HEK293 (cell line): ENCODE results near the gene PRRT1B.

ENCODE experiments used
- AEBP2 ChIP-seq: fragments of 450-650 bp; formaldehyde crosslinking; IDR thresholded peaks from 2 replicates; pipeline ENCODE4 v1.5.1; 2016; ENCODE audit warnings: missing biosample characterization, missing genetic modification characterization, borderline replicate concordance
- BCL11B ChIP-seq: fragments of 450-650 bp; formaldehyde crosslinking; IDR thresholded peaks from 2 replicates; pipeline ENCODE4 v1.5.1; 2016; ENCODE audit warnings: low read depth, missing biosample characterization, missing genetic modification characterization
- GFI1B ChIP-seq: fragments of 450-650 bp; formaldehyde crosslinking; IDR thresholded peaks from 2 replicates; pipeline ENCODE4 v1.5.1; 2016; ENCODE audit warnings: missing biosample characterization, missing genetic modification characterization
- GLIS2 ChIP-seq: fragments of 450-650 bp; formaldehyde crosslinking; IDR thresholded peaks from 2 replicates; pipeline ENCODE4 v1.5.1; 2016; ENCODE audit warnings: missing biosample characterization, missing genetic modification characterization
- IKZF3 ChIP-seq: fragments of 450-650 bp; IDR thresholded peaks from 2 replicates; pipeline ENCODE4 v1.5.0; 2018; ENCODE audit warnings: missing biosample characterization, mild to moderate bottlenecking, missing genetic modification characterization, moderate library complexity
- SALL2 ChIP-seq: fragments of 450-650 bp; formaldehyde crosslinking; IDR thresholded peaks from 2 replicates; pipeline ENCODE4 v1.5.0; 2017; ENCODE audit warnings: missing biosample characterization, mild to moderate bottlenecking, missing genetic modification characterization, borderline replicate concordance
- SP2 ChIP-seq: fragments of 450-650 bp; formaldehyde crosslinking; IDR thresholded peaks from 2 replicates; pipeline ENCODE4 v1.5.1; 2016; ENCODE audit warnings: missing biosample characterization, missing genetic modification characterization
- WT1 ChIP-seq: fragments of 450-650 bp; formaldehyde crosslinking; IDR thresholded peaks from 2 replicates; pipeline ENCODE4 v1.5.1; 2016; ENCODE audit warnings: missing biosample characterization, missing genetic modification characterization
- ZBTB21 ChIP-seq: fragments of 450-650 bp; formaldehyde crosslinking; IDR thresholded peaks from 2 replicates; pipeline ENCODE4 v1.5.1; 2017; ENCODE audit warnings: missing biosample characterization, missing genetic modification characterization
- ZFP3 ChIP-seq: fragments of 450-650 bp; formaldehyde crosslinking; IDR thresholded peaks from 2 replicates; pipeline ENCODE4 v1.5.1; 2016; ENCODE audit warnings: low read depth, missing biosample characterization, missing genetic modification characterization
- ZFP41 ChIP-seq: fragments of 450-650 bp; formaldehyde crosslinking; IDR thresholded peaks from 2 replicates; pipeline ENCODE4 v1.5.1; 2016; ENCODE audit warnings: missing biosample characterization, missing genetic modification characterization, borderline replicate concordance
- ZIC2 ChIP-seq: fragments of 450-650 bp; formaldehyde crosslinking; IDR thresholded peaks from 2 replicates; pipeline ENCODE4 v1.5.1; 2016; ENCODE audit warnings: missing biosample characterization, missing genetic modification characterization
- ZNF112 ChIP-seq: fragments of 450-650 bp; formaldehyde crosslinking; IDR thresholded peaks from 2 replicates; pipeline ENCODE4 v1.5.0; 2017; ENCODE audit warnings: missing biosample characterization, missing genetic modification characterization
- ZNF16 ChIP-seq: fragments of 450-650 bp; formaldehyde crosslinking; IDR thresholded peaks from 2 replicates; pipeline ENCODE4 v1.5.1; 2016; ENCODE audit warnings: low read depth, missing biosample characterization, missing genetic modification characterization
- ZNF202 ChIP-seq: fragments of 450-650 bp; formaldehyde crosslinking; IDR thresholded peaks from 2 replicates; pipeline ENCODE4 v1.5.1; 2016; ENCODE audit warnings: missing biosample characterization, missing genetic modification characterization, borderline replicate concordance
- ZNF211 ChIP-seq: fragments of 450-650 bp; formaldehyde crosslinking; IDR thresholded peaks from 2 replicates; pipeline ENCODE4 v1.5.1; 2016; ENCODE audit warnings: low read depth, missing biosample characterization, missing genetic modification characterization
- ZNF280D ChIP-seq: fragments of 450-650 bp; formaldehyde crosslinking; IDR thresholded peaks from 2 replicates; pipeline ENCODE4 v1.5.1; 2016; ENCODE audit warnings: missing biosample characterization, missing genetic modification characterization
- ZNF350 ChIP-seq: fragments of 450-650 bp; formaldehyde crosslinking; IDR thresholded peaks from 2 replicates; pipeline ENCODE4 v1.5.0; 2017; ENCODE audit warnings: missing biosample characterization, mild to moderate bottlenecking, missing genetic modification characterization
- ZNF394 ChIP-seq: fragments of 450-650 bp; formaldehyde crosslinking; IDR thresholded peaks from 2 replicates; pipeline ENCODE4 v1.5.1; 2016; ENCODE audit warnings: missing biosample characterization, missing genetic modification characterization, mild to moderate bottlenecking, moderate library complexity, borderline replicate concordance
- ZNF404 ChIP-seq: fragments of 450-650 bp; formaldehyde crosslinking; IDR thresholded peaks from 2 replicates; pipeline ENCODE4 v1.5.1; 2017; ENCODE audit warnings: missing biosample characterization, missing genetic modification characterization
- ZNF501 ChIP-seq: fragments of 450-650 bp; formaldehyde crosslinking; IDR thresholded peaks from 2 replicates; pipeline ENCODE4 v1.5.1; 2016; ENCODE audit warnings: missing biosample characterization, missing genetic modification characterization
- ZNF521 ChIP-seq: fragments of 450-650 bp; formaldehyde crosslinking; IDR thresholded peaks from 2 replicates; pipeline ENCODE4 v1.5.1; 2017; ENCODE audit warnings: missing biosample characterization, mild to moderate bottlenecking, missing genetic modification characterization
- ZNF549 ChIP-seq: fragments of 450-650 bp; IDR thresholded peaks from 2 replicates; pipeline ENCODE4 v1.5.1; 2018; ENCODE audit warnings: missing biosample characterization, missing genetic modification characterization, mild to moderate bottlenecking, inconsistent platforms, moderate library complexity
- ZNF560 ChIP-seq: fragments of 450-650 bp; formaldehyde crosslinking; IDR thresholded peaks from 2 replicates; pipeline ENCODE4 v1.5.1; 2017; ENCODE audit warnings: missing biosample characterization, missing genetic modification characterization, borderline replicate concordance
- ZNF571 ChIP-seq: fragments of 450-650 bp; formaldehyde crosslinking; IDR thresholded peaks from 2 replicates; pipeline ENCODE4 v1.5.0; 2017; ENCODE audit warnings: missing biosample characterization, missing genetic modification characterization
- ZNF621 ChIP-seq: fragments of 450-650 bp; formaldehyde crosslinking; IDR thresholded peaks from 2 replicates; pipeline ENCODE4 v1.5.1; 2017; ENCODE audit warnings: missing biosample characterization, missing genetic modification characterization
- ZNF692 ChIP-seq: fragments of 450-650 bp; formaldehyde crosslinking; IDR thresholded peaks from 2 replicates; pipeline ENCODE4 v1.5.1; 2016; ENCODE audit warnings: missing biosample characterization, missing genetic modification characterization
- ZNF76 ChIP-seq: fragments of 450-650 bp; formaldehyde crosslinking; IDR thresholded peaks from 2 replicates; pipeline ENCODE4; 2016; ENCODE audit warnings: low read depth, missing biosample characterization, missing genetic modification characterization, borderline replicate concordance
- ZNF776 ChIP-seq: fragments of 450-650 bp; formaldehyde crosslinking; IDR thresholded peaks from 2 replicates; pipeline ENCODE4 v1.5.0; 2017; ENCODE audit warnings: missing biosample characterization, missing genetic modification characterization, borderline replicate concordance
- ZSCAN30 ChIP-seq: fragments of 450-650 bp; IDR thresholded peaks from 2 replicates; pipeline ENCODE4 v1.5.1; 2018; ENCODE audit warnings: missing biosample characterization, mild to moderate bottlenecking, missing genetic modification characterization, moderate library complexity
- TF ChIP-seq, protein P1 (sequence below): fragments of 450-650 bp; formaldehyde crosslinking; IDR thresholded peaks from 2 replicates; pipeline ENCODE4 v1.5.1; 2016; ENCODE audit warnings: missing biosample characterization, missing genetic modification characterization

Gene PRRT1B

GRCh38 chr9:131590907-131591844 is 45.9 kb downstream of the PRRT1B start (continued):
- TF ChIP-seq ZNF280D: no peak
- no peak for TF ChIP-seq ZNF76 (tag by site-specific recombination)
- TF ChIP-seq ZNF394: peak; percentile 94
- no peak for TF ChIP-seq ZNF776 (tag by site-specific recombination)
- no peak for TF ChIP-seq ZNF16 (tag by site-specific recombination)
- no peak for TF ChIP-seq SALL2 (tag by site-specific recombination)
- no peak for TF ChIP-seq ZFP41 (tag by site-specific recombination)
- TF ChIP-seq, protein P1, sequence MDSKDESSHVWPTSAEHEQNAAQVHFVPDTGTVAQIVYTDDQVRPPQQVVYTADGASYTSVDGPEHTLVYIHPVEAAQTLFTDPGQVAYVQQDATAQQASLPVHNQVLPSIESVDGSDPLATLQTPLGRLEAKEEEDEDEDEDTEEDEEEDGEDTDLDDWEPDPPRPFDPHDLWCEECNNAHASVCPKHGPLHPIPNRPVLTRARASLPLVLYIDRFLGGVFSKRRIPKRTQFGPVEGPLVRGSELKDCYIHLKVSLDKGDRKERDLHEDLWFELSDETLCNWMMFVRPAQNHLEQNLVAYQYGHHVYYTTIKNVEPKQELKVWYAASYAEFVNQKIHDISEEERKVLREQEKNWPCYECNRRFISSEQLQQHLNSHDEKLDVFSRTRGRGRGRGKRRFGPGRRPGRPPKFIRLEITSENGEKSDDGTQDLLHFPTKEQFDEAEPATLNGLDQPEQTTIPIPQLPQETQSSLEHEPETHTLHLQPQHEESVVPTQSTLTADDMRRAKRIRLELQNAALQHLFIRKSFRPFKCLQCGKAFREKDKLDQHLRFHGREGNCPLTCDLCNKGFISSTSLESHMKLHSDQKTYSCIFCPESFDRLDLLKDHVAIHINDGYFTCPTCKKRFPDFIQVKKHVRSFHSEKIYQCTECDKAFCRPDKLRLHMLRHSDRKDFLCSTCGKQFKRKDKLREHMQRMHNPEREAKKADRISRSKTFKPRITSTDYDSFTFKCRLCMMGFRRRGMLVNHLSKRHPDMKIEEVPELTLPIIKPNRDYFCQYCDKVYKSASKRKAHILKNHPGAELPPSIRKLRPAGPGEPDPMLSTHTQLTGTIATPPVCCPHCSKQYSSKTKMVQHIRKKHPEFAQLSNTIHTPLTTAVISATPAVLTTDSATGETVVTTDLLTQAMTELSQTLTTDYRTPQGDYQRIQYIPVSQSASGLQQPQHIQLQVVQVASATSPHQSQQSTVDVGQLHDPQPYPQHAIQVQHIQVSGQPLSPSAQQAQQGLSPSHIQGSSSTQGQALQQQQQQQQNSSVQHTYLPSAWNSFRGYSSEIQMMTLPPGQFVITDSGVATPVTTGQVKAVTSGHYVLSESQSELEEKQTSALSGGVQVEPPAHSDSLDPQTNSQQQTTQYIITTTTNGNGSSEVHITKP (tag by site-specific recombination): peak; percentile 39; the same call in 1 of the 2 replicates
- no peak for TF ChIP-seq ZNF521 (tag by site-specific recombination)
- no peak for TF ChIP-seq SP2 (tag by site-specific recombination)
- TF ChIP-seq ZNF621 (tag by site-specific recombination): no peak
- no peak for TF ChIP-seq ZIC2 (tag by site-specific recombination)
- TF ChIP-seq WT1 (tag by site-specific recombination): no peak
- TF ChIP-seq ZNF112 (tag by site-specific recombination): no peak
- no peak for TF ChIP-seq ZSCAN30 (tag by site-specific recombination)
- TF ChIP-seq ZNF501: no peak
- no peak for TF ChIP-seq ZNF560 (tag by site-specific recombination)
- peak; percentile 74; the same call in 1 of the 2 replicates for TF ChIP-seq ZNF692 (tag by site-specific recombination)
- TF ChIP-seq ZNF404: no peak
- TF ChIP-seq ZNF350: no peak
- TF ChIP-seq ZNF211 (tag by site-specific recombination): no peak
- no peak for TF ChIP-seq IKZF3
- TF ChIP-seq GLIS2 (tag by site-specific recombination): 0 out of 2 replicates have a peak, but pooled peaks have one; percentile 31
- TF ChIP-seq BCL11B: no peak
- no peak for TF ChIP-seq ZNF202 (tag by site-specific recombination)
- TF ChIP-seq ZBTB21 (tag by site-specific recombination): no peak
- no peak for TF ChIP-seq ZNF549
- TF ChIP-seq GFI1B: no peak
- TF ChIP-seq AEBP2: no peak
- TF ChIP-seq ZFP3: no peak
- TF ChIP-seq ZNF571: no peak
